H1 (cell line): ENCODE results near the gene MGRN1. TPM values are rescaled to one million over a fixed set of nuclear protein-coding genes. Genes with fewer than 3 reads are reported as not detected.
A peak's percentile ranks its signal among the peaks of the same experiment; 100 is the strongest.

ENCODE experiments used
- CTCF ChIA-PET: fragments of 300-600 bp; sonication (Branson Sonifier 250); formaldehyde crosslinking; loops from one replicate; lab custom pipeline; 2021; ENCODE audit not compliant: partially characterized antibody; lab: Charles Lee
- POLR2A ChIA-PET: fragments of 300-600 bp; sonication (Branson Sonifier 250); formaldehyde crosslinking; loops from one replicate; lab custom pipeline; 2021; ENCODE audit warnings: inconsistent platforms; ENCODE audit not compliant: partially characterized antibody; lab: Charles Lee
- DNase-seq, 2 experiments: peaks; one replicate each; pipeline versions ENCODE4 v3.0.0 to v3.0.0-alpha.2; 2010 to 2022; ENCODE audit warnings: low spot score in 2 of 2, low read depth in 1 of 2, mixed read lengths in 1 of 2
- FAIRE-seq: peaks from 2 replicates; lab custom pipeline; 2011; peaks lifted over from hg19 to GRCh38; lab: Jason Lieb, UNC
- H2AFZ ChIP-seq: 2 replicates; pipeline ENCODE4 v1.8.1; 2012; ENCODE audit warnings: low read length, inconsistent platforms
- H2AK5ac ChIP-seq: 2 replicates; pipeline ENCODE4 v1.6.1; 2013; ENCODE audit warnings: low read depth, low read length
- H2BK120ac ChIP-seq: replicated peaks from 2 replicates; pipeline ENCODE3; 2013; ENCODE audit warnings: low read depth, low read length, inconsistent platforms
- H2BK12ac ChIP-seq: 2 replicates; pipeline ENCODE4 v1.6.1; 2013; ENCODE audit warnings: low read depth, low read length
- H2BK15ac ChIP-seq: 2 replicates; pipeline ENCODE4 v1.6.1; 2013; ENCODE audit warnings: low read length
- H2BK20ac ChIP-seq: 2 replicates; pipeline ENCODE4 v1.6.1; 2013; ENCODE audit warnings: low read length
- H2BK5ac ChIP-seq: 2 replicates; pipeline ENCODE4 v1.6.1; 2013; ENCODE audit warnings: low read depth, low read length
- H3K14ac ChIP-seq: 2 replicates; pipeline ENCODE4 v1.6.1; 2013; ENCODE audit warnings: inconsistent platforms; ENCODE audit not compliant: insufficient read length
- H3K18ac ChIP-seq: 2 replicates; pipeline ENCODE4 v1.6.1; 2013; ENCODE audit warnings: low read length; ENCODE audit errors: extremely low read depth
- H3K23ac ChIP-seq: 2 replicates; pipeline ENCODE4 v1.6.1; 2013; ENCODE audit warnings: inconsistent platforms; ENCODE audit not compliant: insufficient read length
- H3K23me2 ChIP-seq: 2 replicates; pipeline ENCODE4 v1.6.1; 2013; ENCODE audit warnings: low read depth, low read length
- H3K27ac ChIP-seq: 2 replicates; pipeline ENCODE4 v1.6.1; 2011; ENCODE audit warnings: low read depth, low read length, inconsistent platforms
- H3K27me3 ChIP-seq, 4 experiments: replicated peaks in 1 of 4; 1 replicate in 1 of 4; 2 replicates in 3 of 4; pipeline versions ENCODE4 v1.6.1 to v1.8.1; 2011 to 2013; ENCODE audit warnings: low read length in 3 of 4, mild to moderate bottlenecking in 3 of 4, inconsistent platforms in 2 of 4, mixed read lengths in 2 of 4, moderate library complexity in 1 of 4; ENCODE audit not compliant: control insufficient read depth in 3 of 4, insufficient read depth in 3 of 4; ENCODE audit errors: extremely low read depth in 1 of 4
- H3K36me3 ChIP-seq, 4 experiments: 2 replicates each; pipeline versions ENCODE4 v1.6.1 to v1.8.1; 2011 to 2013; ENCODE audit warnings: mild to moderate bottlenecking in 4 of 4, low read length in 3 of 4, moderate library complexity in 2 of 4, control low read depth in 1 of 4, inconsistent platforms in 1 of 4; ENCODE audit not compliant: insufficient read depth in 4 of 4, control insufficient read depth in 2 of 4
- H3K4ac ChIP-seq: replicated peaks from 2 replicates; pipeline ENCODE3; 2013; ENCODE audit warnings: low read length, low read depth, mixed read lengths, inconsistent platforms; ENCODE audit not compliant: insufficient read length
- H3K4me1 ChIP-seq, 4 experiments: replicated peaks in 1 of 4; 1 replicate in 1 of 4; 2 replicates in 3 of 4; pipeline versions ENCODE4 v1.6.1 to v1.8.1; 2011 to 2013; ENCODE audit warnings: low read length in 3 of 4, inconsistent platforms in 2 of 4, mixed read lengths in 1 of 4; ENCODE audit not compliant: insufficient read depth in 4 of 4, control insufficient read depth in 3 of 4
- H3K4me2 ChIP-seq, 2 experiments: 2 replicates each; pipeline versions ENCODE4 v1.6.1 to v1.8.1; 2011 to 2013; ENCODE audit warnings: low read depth in 2 of 2, low read length in 2 of 2, control low read depth in 1 of 2, inconsistent platforms in 1 of 2, mild to moderate bottlenecking in 1 of 2; ENCODE audit not compliant: insufficient read depth in 1 of 2
- H3K4me3 ChIP-seq, 4 experiments: fragments of 200-600, 300-600 bp in 1 of 4; sonication (generic), shearing (Covaris generic), sonication (Bioruptor Twin) in 1 of 4; 2 replicates each; pipeline versions ENCODE4 v1.5.1 to v1.8.1; 2011 to 2016; ENCODE audit warnings: low read length in 4 of 4, low read depth in 3 of 4, control low read depth in 2 of 4, inconsistent platforms in 2 of 4, mild to moderate bottlenecking in 2 of 4, mixed read lengths in 1 of 4, moderate library complexity in 1 of 4; ENCODE audit not compliant: insufficient read depth in 2 of 4; ENCODE audit errors: extremely low read depth in 1 of 4
- H3K56ac ChIP-seq: replicated peaks from 2 replicates; pipeline ENCODE3; 2013; ENCODE audit warnings: low read depth, mild to moderate bottlenecking, mixed read lengths, low read length, inconsistent platforms; ENCODE audit not compliant: insufficient read length
- H3K79me1 ChIP-seq: 2 replicates; pipeline ENCODE4 v1.6.1; 2013; ENCODE audit warnings: low read depth, low read length, control low read depth
- H3K79me2 ChIP-seq, 2 experiments: 2 replicates each; pipeline versions ENCODE4 v1.6.1 to v1.8.1; 2012 to 2013; ENCODE audit warnings: low read length in 2 of 2, mild to moderate bottlenecking in 2 of 2, inconsistent platforms in 1 of 2; ENCODE audit not compliant: insufficient read depth in 2 of 2, control insufficient read depth in 1 of 2
- H3K9ac ChIP-seq, 4 experiments: replicated peaks in 1 of 4; 1 replicate in 1 of 4; 2 replicates in 3 of 4; pipeline versions ENCODE4 v1.6.1 to v1.8.1; 2011 to 2013; ENCODE audit warnings: low read depth in 3 of 4, low read length in 3 of 4, control low read depth in 2 of 4, mild to moderate bottlenecking in 2 of 4, moderate library complexity in 2 of 4, inconsistent platforms in 1 of 4; ENCODE audit errors: extremely low read depth in 1 of 4
- H3K9me3 ChIP-seq, 2 experiments: 2 replicates each; pipeline versions ENCODE4 v1.6.1 to v1.8.1; 2012 to 2013; ENCODE audit warnings: mild to moderate bottlenecking in 2 of 2, moderate library complexity in 2 of 2, control low read depth in 1 of 2, inconsistent platforms in 1 of 2, low read depth in 1 of 2, low read length in 1 of 2, mixed read lengths in 1 of 2; ENCODE audit not compliant: insufficient read depth in 2 of 2
- H4K20me1 ChIP-seq, 2 experiments: replicated peaks in 1 of 2; 2 replicates each; pipeline versions ENCODE3 to v1.8.1; 2011 to 2013; ENCODE audit warnings: inconsistent platforms in 2 of 2, low read length in 2 of 2, mild to moderate bottlenecking in 1 of 2; ENCODE audit not compliant: insufficient read depth in 2 of 2, control insufficient read depth in 1 of 2
- H4K5ac ChIP-seq: 2 replicates; pipeline ENCODE4 v1.6.1; 2013; ENCODE audit warnings: low read length, low read depth, mixed read lengths, inconsistent platforms; ENCODE audit not compliant: insufficient read length
- H4K8ac ChIP-seq: 2 replicates; pipeline ENCODE4 v1.8.0; 2013; ENCODE audit warnings: mild to moderate bottlenecking, moderate library complexity, low read length, inconsistent platforms; ENCODE audit not compliant: insufficient read depth; ENCODE audit errors: extremely low read depth
- H4K91ac ChIP-seq: replicated peaks from 2 replicates; pipeline ENCODE3; 2013; ENCODE audit warnings: low read length, mixed read lengths, inconsistent platforms; ENCODE audit not compliant: insufficient read length
- POLR2AphosphoS5 ChIP-seq: IDR thresholded peaks from 2 replicates; pipeline ENCODE4 v1.6.1; 2011; ENCODE audit warnings: low read depth, low read length
- RAD21 ChIP-seq, 2 experiments: IDR thresholded peaks in 1 of 2; conservative IDR thresholded peaks in 1 of 2; 2 replicates each; pipeline ENCODE4 v1.6.1; 2011; ENCODE audit warnings: low read depth in 2 of 2, low read length in 2 of 2, improper control_type of control experiment in 1 of 2, inconsistent platforms in 1 of 2, mild to moderate bottlenecking in 1 of 2, moderate library complexity in 1 of 2
- SRF ChIP-seq: IDR thresholded peaks from 2 replicates; pipeline ENCODE4 v1.6.1; 2011; ENCODE audit warnings: mild to moderate bottlenecking, low read depth, low read length, moderate library complexity
- TEAD4 ChIP-seq: IDR thresholded peaks from 2 replicates; pipeline ENCODE4 v1.6.1; 2012; ENCODE audit warnings: low read depth, low read length, inconsistent platforms, mixed read lengths
- WGBS, 2 experiments: shearing (Covaris generic) in 1 of 2; methylation state at CpG; one replicate each; pipeline versions ENCODE4 v1.1.6 to v1.1.7; 2013 to 2015; ENCODE audit warnings: low lambda C conversion rate in 2 of 2, mixed read lengths in 2 of 2, inconsistent platforms in 1 of 2, low coverage in 1 of 2, missing lambda C conversion rate in 1 of 2; ENCODE audit not compliant: insufficient replicate concordance in 2 of 2, insufficient coverage in 1 of 2, insufficient read length in 1 of 2; ENCODE audit errors: extremely low coverage in 1 of 2, missing lambda C conversion rate in 1 of 2; 5-methylcytosine and 5-hydroxymethylcytosine counted together
- polyA plus RNA-seq, 7 experiments: library from polyadenylated mRNA; depleted of rRNA in 3 of 7; stranded (reverse) in 5 of 7; unstranded in 2 of 7; fragments of >200 nt in 5 of 7; fragments of 200-250 nt in 2 of 7; gene quantifications; 1 replicate in 5 of 7; 2 replicates in 1 of 7; 4 replicates in 1 of 7; pipeline versions ENCODE4 v1.2.1 to v1.2.3, GENCODE V29; 2011 to 2013; ENCODE audit warnings: missing spikeins in 2 of 7, mixed read lengths in 2 of 7
- total RNA-seq: library from RNA; stranded (reverse); fragmentation: NEBNext Ultra II Directional; extraction: Animal tissue kit (Norgen Biotek cat#: 25700); gene quantifications from 2 replicates; pipeline ENCODE4 v1.2.1, GENCODE V29; 2021

The MGRN1 gene
- total and polyA plus RNA-seq, 2 of the 8 experiments (the other 6 are each of a cell fraction or from before 2014, with no cell fraction given), result 15.0 to 82.3 TPM

- CTCF ChIA-PET, result interaction anchor here (0.7 to 1.2 kb wide), 3 partner anchors 14 to 66 kb away, joined by 3 to 4 read pairs (median 3); no protein-coding TSS in a partner anchor
These were observed 43.8 kb downstream of the MGRN1 start for GRCh38 chr16:4668313-4668960.

More at GRCh38 chr16:4668313-4668960, 43.8 kb downstream of the MGRN1 start:
- Histone ChIP-seq H4K91ac (no peak overlapping the region), H3K4me3 (no peak overlapping the region), H3K9me3 (no peaks in the 10 kb centered on the region), H3K4me2 (no peak overlapping the region), H3K56ac (peak overlapping the region; percentile 97), H4K5ac (no peak overlapping the region), H3K18ac (no peak overlapping the region), H3K27me3 (no peaks in the 10 kb centered on the region), H3K27ac (no peak overlapping the region), H2BK5ac (0 out of 2 replicates have a peak overlapping the region, but pooled peaks have one; percentile 52), H2AK5ac (peak overlapping the region; percentile 53; the same call in 1 of the 2 replicates), H3K23me2 (peaks cover 6% of the 10 kb centered on the region), H3K79me2 (peaks cover 0 to 3% of the 10 kb centered on the region in 2 experiments; a peak in 1 of 4 replicates), H3K9ac (no peak overlapping the region; a peak in 1 of 7 replicates), H2BK12ac (no peak overlapping the region), H3K4me1 (peaks cover 0 to 2% (median 0%) of the 10 kb centered on the region in 4 experiments; a peak in 3 of 7 replicates), H2BK15ac (no peak overlapping the region), H3K79me1 (peaks cover 6% of the 10 kb centered on the region; the same call in 1 of the 2 replicates), H2AFZ (no peak overlapping the region), H3K4ac (no peak overlapping the region), H2BK20ac (peak overlapping the region; percentile 27; the same call in 1 of the 2 replicates), H3K14ac (no peak overlapping the region), H3K36me3 (peaks cover 2 to 29% (median 19%) of the 10 kb centered on the region in 4 experiments; a peak in 6 of 8 replicates), H4K20me1 (peaks cover 0 to 10% of the 10 kb centered on the region in 2 experiments), H4K8ac (no peak overlapping the region), H3K23ac (no peak overlapping the region), H2BK120ac (no peak overlapping the region)
- no peak for FAIRE-seq
- POLR2A ChIA-PET, result interaction anchor here (0.8 kb wide), 1 partner anchor 14 kb away, joined by 3 read pairs; no protein-coding TSS in a partner anchor
- TF ChIP-seq RAD21 (IDR thresholded peaks at IDR 0.05 in 1 of 2, conservative IDR thresholded peaks at IDR 0.05 in 1 of 2; ENCODE audit: low read depth in 2 of 2, low read length in 2 of 2) (no peak), TEAD4 (no peak), SRF (no peak), POLR2AphosphoS5 (no peak)
- no peak for DNase-seq
- 96 to 100% methylated on average over 5 to 10 of the region's 10 CpGs for WGBS, 2 experiments
